A673 (cell line): ENCODE measurements around the gene TMC3. TPM values are rescaled to one million over a fixed set of nuclear protein-coding genes. Genes with fewer than 3 reads are reported as not detected.

Experiments
- BruUV-seq: library from RNA; stranded (reverse); fragments of 400-500 nt; replicated peaks from 2 replicates; lab custom pipeline; 2021; lab: Mats Ljungman, UMichigan
- CTCF ChIA-PET: fragments of 300-600 bp; sonication (Branson Sonifier 250); formaldehyde crosslinking; loops from one replicate; lab custom pipeline; 2022; ENCODE audit warnings: antibody characterized with exemption; lab: Charles Lee
- POLR2A ChIA-PET: fragments of 300-600 bp; sonication (Branson Sonifier 250); formaldehyde crosslinking; loops from one replicate; lab custom pipeline; 2022; ENCODE audit warnings: antibody characterized with exemption; ENCODE audit not compliant: low non-redundant PET; lab: Charles Lee
- DNase-seq: peaks from one replicate; pipeline ENCODE4 v3.0.0-alpha.2; 2015; ENCODE audit warnings: low spot score
- H3K27ac ChIP-seq: fragments of 200-600 bp; sonication (generic); 2 replicates; pipeline ENCODE4 v1.5.1; 2016; ENCODE audit warnings: mixed run types, low read depth, mild to moderate bottlenecking, mixed read lengths, antibody characterized with exemption, low read length; ENCODE audit not compliant: poor library complexity, severe bottlenecking
- H3K27me3 ChIP-seq: fragments of 200-600 bp; sonication (generic); replicated peaks from 2 replicates; pipeline ENCODE4 v1.6.1; 2017; ENCODE audit warnings: mixed run types, low read depth, mild to moderate bottlenecking, mixed read lengths, antibody characterized with exemption, low read length; ENCODE audit not compliant: insufficient read depth, poor library complexity
- H3K36me3 ChIP-seq: fragments of 200-600 bp; sonication (generic); 2 replicates; pipeline ENCODE4 v1.6.1; 2016; ENCODE audit warnings: mixed run types, mild to moderate bottlenecking, mixed read lengths, antibody characterized with exemption, low read length; ENCODE audit not compliant: insufficient read depth, poor library complexity, severe bottlenecking
- H3K4me1 ChIP-seq: fragments of 200-600 bp; sonication (generic); 2 replicates; pipeline ENCODE4 v1.6.1; 2017; ENCODE audit warnings: mixed run types, mild to moderate bottlenecking, mixed read lengths, antibody characterized with exemption, low read length; ENCODE audit not compliant: insufficient read depth, poor library complexity, severe bottlenecking
- H3K4me3 ChIP-seq: fragments of 200-600 bp; sonication (generic); 2 replicates; pipeline ENCODE4 v1.5.1; 2016; ENCODE audit warnings: low read depth, mixed run types, mild to moderate bottlenecking, mixed read lengths, low read length; ENCODE audit not compliant: poor library complexity, severe bottlenecking
- H3K9me3 ChIP-seq: fragments of 200-600 bp; sonication (generic); 2 replicates; pipeline ENCODE4 v1.6.1; 2016; ENCODE audit warnings: mixed run types, low read depth, mild to moderate bottlenecking, mixed read lengths, antibody characterized with exemption, low read length; ENCODE audit not compliant: poor library complexity, severe bottlenecking
- CTCF ChIP-seq: fragments of 300-800, 200-600 bp; sonication (generic); conservative IDR thresholded peaks from 2 replicates; pipeline ENCODE4 v1.5.1; 2017; ENCODE audit warnings: low read depth, mild to moderate bottlenecking, antibody characterized with exemption, low read length, moderate library complexity, mixed read lengths
- EZH2 ChIP-seq: fragments of 200-600 bp; sonication (generic); IDR thresholded peaks from 2 replicates; pipeline ENCODE4 v1.6.1; 2017; ENCODE audit warnings: borderline replicate concordance, low read depth, mild to moderate bottlenecking, mixed read lengths, antibody characterized with exemption, low read length; ENCODE audit not compliant: poor library complexity, severe bottlenecking
- intact Hi-C: fragments of 100-400 bp; cut with micrococcal nuclease; formaldehyde crosslinking; loops from one replicate; pipeline ENCODE4 v1.10.0; 2022; ENCODE audit not compliant: unreplicated experiment
- total RNA-seq: library from RNA; stranded (reverse); gene quantifications from 2 replicates; pipeline ENCODE4 v1.2.3, GENCODE V29; 2021

The TMC3 gene
- total RNA-seq, 1 experiment from 2014 or later, result not detected

GRCh38 chr15:81301815-81302399, 72.1 kb downstream of the TMC3 start:
- Histone ChIP-seq H3K27me3 (no peaks in the 10 kb centered on the region), H3K9me3 (no peaks in the 10 kb centered on the region), H3K36me3 (no peaks in the 10 kb centered on the region), H3K4me1 (peaks cover 5% of the 10 kb centered on the region), H3K4me3 (no peak overlapping the region), H3K27ac (no peak overlapping the region)
- BruUV-seq, result no TSS peak
- no peak for TF ChIP-seq EZH2
- POLR2A ChIA-PET, result no interaction called here
- intact Hi-C loops, result no loop called here
- no peak for DNase-seq
- CTCF ChIA-PET, result no interaction called here

GRCh38 chr15:81301385-81301784, 72.6 kb downstream of the TMC3 start:
- POLR2A ChIA-PET, result no interaction called here
- no peaks in the 10 kb centered on the region for H3K9me3 ChIP-seq
- H3K4me3 ChIP-seq, result no peak overlapping the region
- CTCF ChIA-PET, result no interaction called here
- no peak for TF ChIP-seq EZH2
- no peak for TF ChIP-seq CTCF
- peaks cover 10% of the 10 kb centered on the region for H3K4me1 ChIP-seq
- H3K27ac ChIP-seq, result no peak overlapping the region
- no peak for DNase-seq
- H3K27me3 ChIP-seq, result no peaks in the 10 kb centered on the region
- H3K36me3 ChIP-seq, result no peaks in the 10 kb centered on the region
- intact Hi-C loops, result no loop called here
- no TSS peak for BruUV-seq

- CTCF ChIA-PET, result interaction anchor here (0.7 kb wide), 1 partner anchor 34 kb away, joined by 3 read pairs; no protein-coding TSS in a partner anchor
- no peak for DNase-seq
- no TSS peak for BruUV-seq
These were observed 74.3 kb downstream of the TMC3 start for GRCh38 chr15:81299630-81300273.

More at GRCh38 chr15:81299630-81300273, 74.3 kb downstream of the TMC3 start:
- no peak overlapping the region for H3K4me3 ChIP-seq
- H3K27me3 ChIP-seq, result no peaks in the 10 kb centered on the region
- H3K36me3 ChIP-seq, result no peaks in the 10 kb centered on the region
- H3K9me3 ChIP-seq, result no peaks in the 10 kb centered on the region
- intact Hi-C loops, result no loop called here
- no peak overlapping the region for H3K27ac ChIP-seq
- POLR2A ChIA-PET, result no interaction called here
- TF ChIP-seq CTCF (no peak), EZH2 (no peak)
- H3K4me1 ChIP-seq, result peaks cover 17% of the 10 kb centered on the region
